K562 (cell line): ENCODE data around the gene TESK2. TPM values are rescaled to one million over a fixed set of nuclear protein-coding genes. Genes with fewer than 3 reads are reported as not detected.
A peak's percentile ranks its signal among the peaks of the same experiment; 100 is the strongest.

Experiments
- EP300 ChIP-seq: IDR thresholded peaks from 2 replicates; pipeline ENCODE4 v1.6.1; 2012; ENCODE audit warnings: low read length, improper control_type of control experiment
- HES1 ChIP-seq: fragments of 450-650 bp; IDR thresholded peaks from 2 replicates; pipeline ENCODE4 v1.6.1; 2016; ENCODE audit warnings: low read depth, mild to moderate bottlenecking, moderate library complexity
- MCM3 ChIP-seq: fragments of 450-650 bp; IDR thresholded peaks from 2 replicates; pipeline ENCODE4 v1.6.1; 2016
- PBX2 ChIP-seq, 2 experiments: IDR thresholded peaks in 1 of 2; conservative IDR thresholded peaks in 1 of 2; 2 replicates each; pipeline ENCODE4 v1.6.1; 2016; ENCODE audit warnings: low read depth in 2 of 2, mild to moderate bottlenecking in 1 of 2, missing compliant biosample characterization in 1 of 2, missing genetic modification characterization in 1 of 2, moderate library complexity in 1 of 2
- POLR2AphosphoS2 ChIP-seq: IDR thresholded peaks from 2 replicates; pipeline ENCODE4 v1.6.1; 2012; ENCODE audit warnings: low read length, improper control_type of control experiment
- POLR2H ChIP-seq: IDR thresholded peaks from 2 replicates; pipeline ENCODE4 v1.6.1; 2016; ENCODE audit warnings: missing genetic modification characterization, low read depth, mild to moderate bottlenecking, control low read depth, missing compliant biosample characterization, moderate library complexity
- PTTG1 ChIP-seq: fragments of 450-650 bp; IDR thresholded peaks from 2 replicates; pipeline ENCODE4 v1.6.1; 2016; ENCODE audit warnings: low read depth, mild to moderate bottlenecking, missing genetic modification characterization, missing compliant biosample characterization
- RFX7 ChIP-seq: fragments of 250-450 bp; sonication (Bioruptor Pico); IDR thresholded peaks from 2 replicates; pipeline ENCODE4 v1.5.1; 2021; ENCODE audit warnings: mild to moderate bottlenecking
- SIX5 ChIP-seq, 2 experiments: IDR thresholded peaks; 2 replicates each; pipeline ENCODE4 v1.6.1; 2011; ENCODE audit warnings: low read length in 2 of 2, borderline replicate concordance in 1 of 2, low read depth in 1 of 2, mild to moderate bottlenecking in 1 of 2, moderate library complexity in 1 of 2; ENCODE audit not compliant: insufficient read depth in 1 of 2
- SPI1 ChIP-seq: IDR thresholded peaks from 2 replicates; pipeline ENCODE4 v1.6.1; 2011; ENCODE audit warnings: low read depth, low read length, control low read depth, borderline replicate concordance
- SRF ChIP-seq, 2 experiments: fragments of 250-450, 450-650 bp in 1 of 2; sonication (Bioruptor Pico) in 1 of 2; sonication (generic) in 1 of 2; formaldehyde crosslinking; IDR thresholded peaks; 2 replicates each; pipeline versions ENCODE4 v1.5.0 to v1.5.1; 2020 to 2022; ENCODE audit warnings: mild to moderate bottlenecking in 1 of 2, missing genetic modification reagents in 1 of 2
- TAL1 ChIP-seq: fragments of 450-650 bp; IDR thresholded peaks from 2 replicates; pipeline ENCODE4 v1.6.1; 2016; ENCODE audit warnings: mild to moderate bottlenecking
- TCF7L2 ChIP-seq: fragments of 150-350 bp; IDR thresholded peaks from 2 replicates; pipeline ENCODE4 v1.6.1; 2016; ENCODE audit warnings: low read depth, mild to moderate bottlenecking, low read length, moderate library complexity
- ZNF217 ChIP-seq: sonication (generic); formaldehyde crosslinking; IDR thresholded peaks from 2 replicates; pipeline ENCODE4 v1.8.0; 2022; ENCODE audit warnings: mild to moderate bottlenecking, missing genetic modification reagents
- polyA plus RNA-seq, 8 experiments: library from polyadenylated mRNA; depleted of rRNA in 4 of 8; stranded (reverse) in 5 of 8; unstranded in 3 of 8; fragments of >200 nt; fragmentation: Nextera tagmentation in 2 of 8; fragmentation: Illumina TruSeq in 1 of 8; extraction: Ambion mirVana in 2 of 8; extraction: Trizol in 1 of 8; gene quantifications; 2 replicates each; pipeline versions ENCODE4 v1.2.1 to v1.2.3, GENCODE V29; 2011 to 2014; ENCODE audit warnings: inconsistent platforms in 1 of 8, missing spikeins in 1 of 8
- total RNA-seq, 7 experiments: library from RNA; depleted of rRNA in 6 of 7; stranded (reverse); fragments of >200 nt in 6 of 7; fragmentation: Illumina TruSeq in 2 of 7; extraction: Trizol in 2 of 7; gene quantifications; 2 replicates each; pipeline versions ENCODE4 v1.2.1 to v1.2.3, GENCODE V29; 2011 to 2021; ENCODE audit warnings: low replicate concordance in 1 of 7
- TF ChIP-seq, protein P1 (sequence below): fragments of 250-450 bp; sonication (Bioruptor Pico); IDR thresholded peaks from 2 replicates; pipeline ENCODE4 v1.5.0; 2021
- TF ChIP-seq, protein P2 (sequence below): fragments of 250-450 bp; sonication (Bioruptor Pico); IDR thresholded peaks from 2 replicates; pipeline ENCODE4 v1.8.0; 2022; ENCODE audit warnings: inconsistent platforms, mild to moderate bottlenecking, moderate library complexity, borderline replicate concordance
- TF ChIP-seq, protein P3 (sequence below): fragments of 450-650 bp; IDR thresholded peaks from 2 replicates; pipeline ENCODE4 v1.6.1; 2017; ENCODE audit warnings: antibody characterized with exemption, mild to moderate bottlenecking

TESK2 gene
- total and polyA plus RNA-seq, 9 of the 15 experiments (the other 6 are each of a cell fraction or from before 2014, with no cell fraction given), result 1.6 to 5.3 (median 3.7) TPM

GRCh38 chr1:45429561-45430159 is 61.3 kb downstream of the TESK2 start (continued):
- TF ChIP-seq PBX2 (CRISPR knock-in tag; IDR thresholded peaks at IDR 0.05; ENCODE audit: low read depth), result no peak
- no peak for TF ChIP-seq PBX2 (tag; conservative IDR thresholded peaks at IDR 0.05; ENCODE audit: low read depth)
- TF ChIP-seq PTTG1 (tag), result no peak
- no peak for TF ChIP-seq MCM3
- TF ChIP-seq POLR2H (tag), result 0 out of 2 replicates have a peak, but pooled peaks have one; percentile 31
- TF ChIP-seq POLR2AphosphoS2, result no peak
- TF ChIP-seq, protein P1, sequence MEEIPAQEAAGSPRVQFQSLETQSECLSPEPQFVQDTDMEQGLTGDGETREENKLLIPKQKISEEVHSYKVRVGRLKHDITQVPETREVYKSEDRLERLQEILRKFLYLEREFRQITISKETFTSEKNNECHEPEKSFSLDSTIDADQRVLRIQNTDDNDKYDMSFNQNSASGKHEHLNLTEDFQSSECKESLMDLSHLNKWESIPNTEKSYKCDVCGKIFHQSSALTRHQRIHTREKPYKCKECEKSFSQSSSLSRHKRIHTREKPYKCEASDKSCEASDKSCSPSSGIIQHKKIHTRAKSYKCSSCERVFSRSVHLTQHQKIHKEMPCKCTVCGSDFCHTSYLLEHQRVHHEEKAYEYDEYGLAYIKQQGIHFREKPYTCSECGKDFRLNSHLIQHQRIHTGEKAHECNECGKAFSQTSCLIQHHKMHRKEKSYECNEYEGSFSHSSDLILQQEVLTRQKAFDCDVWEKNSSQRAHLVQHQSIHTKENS (CRISPR knock-in tag), result no peak
- TF ChIP-seq RFX7 (CRISPR knock-in tag), result no peak
- TF ChIP-seq, protein P2, sequence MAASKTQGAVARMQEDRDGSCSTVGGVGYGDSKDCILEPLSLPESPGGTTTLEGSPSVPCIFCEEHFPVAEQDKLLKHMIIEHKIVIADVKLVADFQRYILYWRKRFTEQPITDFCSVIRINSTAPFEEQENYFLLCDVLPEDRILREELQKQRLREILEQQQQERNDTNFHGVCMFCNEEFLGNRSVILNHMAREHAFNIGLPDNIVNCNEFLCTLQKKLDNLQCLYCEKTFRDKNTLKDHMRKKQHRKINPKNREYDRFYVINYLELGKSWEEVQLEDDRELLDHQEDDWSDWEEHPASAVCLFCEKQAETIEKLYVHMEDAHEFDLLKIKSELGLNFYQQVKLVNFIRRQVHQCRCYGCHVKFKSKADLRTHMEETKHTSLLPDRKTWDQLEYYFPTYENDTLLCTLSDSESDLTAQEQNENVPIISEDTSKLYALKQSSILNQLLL (CRISPR knock-in tag), result no peak
- peak; percentile 57 for TF ChIP-seq EP300
- TF ChIP-seq SPI1, result no peak
- TF ChIP-seq, protein P3, sequence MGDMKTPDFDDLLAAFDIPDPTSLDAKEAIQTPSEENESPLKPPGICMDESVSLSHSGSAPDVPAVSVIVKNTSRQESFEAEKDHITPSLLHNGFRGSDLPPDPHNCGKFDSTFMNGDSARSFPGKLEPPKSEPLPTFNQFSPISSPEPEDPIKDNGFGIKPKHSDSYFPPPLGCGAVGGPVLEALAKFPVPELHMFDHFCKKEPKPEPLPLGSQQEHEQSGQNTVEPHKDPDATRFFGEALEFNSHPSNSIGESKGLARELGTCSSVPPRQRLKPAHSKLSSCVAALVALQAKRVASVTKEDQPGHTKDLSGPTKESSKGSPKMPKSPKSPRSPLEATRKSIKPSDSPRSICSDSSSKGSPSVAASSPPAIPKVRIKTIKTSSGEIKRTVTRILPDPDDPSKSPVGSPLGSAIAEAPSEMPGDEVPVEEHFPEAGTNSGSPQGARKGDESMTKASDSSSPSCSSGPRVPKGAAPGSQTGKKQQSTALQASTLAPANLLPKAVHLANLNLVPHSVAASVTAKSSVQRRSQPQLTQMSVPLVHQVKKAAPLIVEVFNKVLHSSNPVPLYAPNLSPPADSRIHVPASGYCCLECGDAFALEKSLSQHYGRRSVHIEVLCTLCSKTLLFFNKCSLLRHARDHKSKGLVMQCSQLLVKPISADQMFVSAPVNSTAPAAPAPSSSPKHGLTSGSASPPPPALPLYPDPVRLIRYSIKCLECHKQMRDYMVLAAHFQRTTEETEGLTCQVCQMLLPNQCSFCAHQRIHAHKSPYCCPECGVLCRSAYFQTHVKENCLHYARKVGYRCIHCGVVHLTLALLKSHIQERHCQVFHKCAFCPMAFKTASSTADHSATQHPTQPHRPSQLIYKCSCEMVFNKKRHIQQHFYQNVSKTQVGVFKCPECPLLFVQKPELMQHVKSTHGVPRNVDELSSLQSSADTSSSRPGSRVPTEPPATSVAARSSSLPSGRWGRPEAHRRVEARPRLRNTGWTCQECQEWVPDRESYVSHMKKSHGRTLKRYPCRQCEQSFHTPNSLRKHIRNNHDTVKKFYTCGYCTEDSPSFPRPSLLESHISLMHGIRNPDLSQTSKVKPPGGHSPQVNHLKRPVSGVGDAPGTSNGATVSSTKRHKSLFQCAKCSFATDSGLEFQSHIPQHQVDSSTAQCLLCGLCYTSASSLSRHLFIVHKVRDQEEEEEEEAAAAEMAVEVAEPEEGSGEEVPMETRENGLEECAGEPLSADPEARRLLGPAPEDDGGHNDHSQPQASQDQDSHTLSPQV, result no peak
- TF ChIP-seq SRF (CRISPR knock-in tag; IDR thresholded peaks at IDR 0.05), result no peak
- TF ChIP-seq HES1, result peak; percentile 28; the same call in 1 of the 2 replicates
- TF ChIP-seq TCF7L2, result no peak
- peak; percentile 14; the same call in 1 of the 2 replicates for TF ChIP-seq TAL1
- TF ChIP-seq SIX5 (IDR thresholded peaks at IDR 0.05; ENCODE audit: borderline replicate concordance in 1 of 2, insufficient read depth in 1 of 2, low read depth in 1 of 2, low read length in 2 of 2), result no peak
- no peak for TF ChIP-seq ZNF217 (CRISPR knock-in tag)
